SK-N-SH (cell line): ENCODE data around the gene NCF2.

Experiments used
- CTCF ChIP-seq: fragments of 200-600 bp; sonication (generic); IDR thresholded peaks from 2 replicates; pipeline ENCODE4 v1.6.1; 2017; ENCODE audit warnings: antibody characterized with exemption, mild to moderate bottlenecking, moderate library complexity
- FOSL2 ChIP-seq: IDR thresholded peaks from 2 replicates; pipeline ENCODE4 v1.4.0; 2012; ENCODE audit warnings: low read depth, mild to moderate bottlenecking, moderate library complexity, borderline replicate concordance
- RCOR1 ChIP-seq: fragments of 150-350 bp; IDR thresholded peaks from 2 replicates; pipeline ENCODE4 v1.6.1; 2017; ENCODE audit warnings: antibody characterized with exemption, low read length
- SMC3 ChIP-seq: IDR thresholded peaks from 2 replicates; pipeline ENCODE4 v1.6.1; 2012; ENCODE audit warnings: low read depth, low read length, improper control_type of control experiment

- TF ChIP-seq SMC3 (no peak), CTCF (no peak), RCOR1 (no peak), FOSL2 (no peak)
Measured at GRCh38 chr1:183588827-183589226, 1.4 kb downstream of the NCF2 start.
